SU-DHL-6 (cell line): ENCODE data around the gene GRAMD1B.

Experiments used
- EZH2phosphoT487 ChIP-seq: fragments of 200-600 bp; sonication (generic), shearing (Covaris generic); conservative IDR thresholded peaks from 2 replicates; pipeline ENCODE4 v1.6.1; 2018; ENCODE audit warnings: mild to moderate bottlenecking, antibody characterized with exemption, low read length, moderate library complexity, mixed read lengths
- TF ChIP-seq, protein P1 (sequence below): fragments of 200-600 bp; sonication (generic); IDR thresholded peaks from one replicate; pipeline ENCODE4 v1.5.1; 2017; ENCODE audit warnings: antibody characterized with exemption, mild to moderate bottlenecking, low read length, moderate library complexity; ENCODE audit not compliant: insufficient read depth, poor library complexity, severe bottlenecking

DNA sequence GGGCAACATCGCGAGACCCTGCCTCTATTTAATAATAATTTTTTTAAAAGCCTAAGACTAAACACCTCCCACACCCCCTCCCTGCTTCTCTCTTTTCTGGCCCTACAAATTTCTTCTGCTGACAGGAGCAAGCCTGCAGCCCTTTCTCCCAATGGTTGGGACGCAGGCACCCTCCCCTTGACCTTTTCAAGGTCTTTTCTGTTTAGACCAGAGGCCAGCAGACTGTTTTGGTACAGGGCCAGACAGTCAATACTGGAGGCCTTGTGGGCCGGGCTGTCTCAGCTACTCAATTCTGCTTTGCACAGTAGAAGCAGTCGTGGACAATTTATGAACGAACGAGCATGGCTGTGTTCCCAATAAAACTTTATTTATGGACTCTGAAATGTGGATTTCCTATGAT lies 132.1 kb downstream of the GRAMD1B start:
- TF ChIP-seq, protein P1, sequence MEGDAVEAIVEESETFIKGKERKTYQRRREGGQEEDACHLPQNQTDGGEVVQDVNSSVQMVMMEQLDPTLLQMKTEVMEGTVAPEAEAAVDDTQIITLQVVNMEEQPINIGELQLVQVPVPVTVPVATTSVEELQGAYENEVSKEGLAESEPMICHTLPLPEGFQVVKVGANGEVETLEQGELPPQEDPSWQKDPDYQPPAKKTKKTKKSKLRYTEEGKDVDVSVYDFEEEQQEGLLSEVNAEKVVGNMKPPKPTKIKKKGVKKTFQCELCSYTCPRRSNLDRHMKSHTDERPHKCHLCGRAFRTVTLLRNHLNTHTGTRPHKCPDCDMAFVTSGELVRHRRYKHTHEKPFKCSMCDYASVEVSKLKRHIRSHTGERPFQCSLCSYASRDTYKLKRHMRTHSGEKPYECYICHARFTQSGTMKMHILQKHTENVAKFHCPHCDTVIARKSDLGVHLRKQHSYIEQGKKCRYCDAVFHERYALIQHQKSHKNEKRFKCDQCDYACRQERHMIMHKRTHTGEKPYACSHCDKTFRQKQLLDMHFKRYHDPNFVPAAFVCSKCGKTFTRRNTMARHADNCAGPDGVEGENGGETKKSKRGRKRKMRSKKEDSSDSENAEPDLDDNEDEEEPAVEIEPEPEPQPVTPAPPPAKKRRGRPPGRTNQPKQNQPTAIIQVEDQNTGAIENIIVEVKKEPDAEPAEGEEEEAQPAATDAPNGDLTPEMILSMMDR = no peak
- no peak for TF ChIP-seq EZH2phosphoT487
